M059J (cell line): ENCODE results near the gene REG1B. TPM values are rescaled to one million over a fixed set of nuclear protein-coding genes. Genes with fewer than 3 reads are reported as not detected.

Experiments
- DNase-seq: peaks from one replicate; pipeline ENCODE4 v3.0.0-alpha.2; 2012; ENCODE audit warnings: low read depth
- total RNA-seq: library from RNA; depleted of rRNA; stranded (reverse); fragments of >200 nt; shearing (Covaris generic); gene quantifications from 2 replicates; pipeline ENCODE4 v1.2.3, GENCODE V29; 2014; rRNA removed

REG1B gene
- total RNA-seq = not detected in 2 replicates

GRCh38 chr2:79087785-79088364 is at the start of gene REG1B:
TSS of gene REG1B (minus strand) at chr2:79087993. CDS start at chr2:79087612, 381 bp downstream.
- DNase-seq = no peak

- no peak for DNase-seq
These were observed 43.9 kb upstream of the REG1B start for GRCh38 chr2:79131687-79132086.

- DNase-seq = no peak
These were observed 42.0 kb upstream of the REG1B start for GRCh38 chr2:79129804-79130203.

GRCh38 chr2:79129260-79129659 is 41.5 kb upstream of the REG1B start:
- no peak for DNase-seq

- DNase-seq = no peak
These were observed 40.6 kb upstream of the REG1B start for GRCh38 chr2:79128406-79128805.

GRCh38 chr2:79125721-79125985 is 37.9 kb upstream of the REG1B start:
- DNase-seq = no peak

- DNase-seq = no peak
These were observed 37.3 kb upstream of the REG1B start for GRCh38 chr2:79124907-79125720.

GRCh38 chr2:79122676-79123075 is 34.9 kb upstream of the REG1B start:
- DNase-seq = no peak

GRCh38 chr2:79120194-79120713 is 32.5 kb upstream of the REG1B start, which contains the start of gene REG1A:
TSS of gene REG1A (plus strand) at chr2:79120488. CDS start at chr2:79120862, 374 bp downstream.
- DNase-seq = no peak

- no peak for DNase-seq
These were observed 29.5 kb upstream of the REG1B start for GRCh38 chr2:79116997-79117928.

GRCh38 chr2:79114797-79115494 is 27.2 kb upstream of the REG1B start:
- no peak for DNase-seq

GRCh38 chr2:79112269-79112668 is 24.5 kb upstream of the REG1B start:
- no peak for DNase-seq

GRCh38 chr2:79105259-79105658 is 17.5 kb upstream of the REG1B start:
- no peak for DNase-seq

GRCh38 chr2:79103214-79103613 is 15.4 kb upstream of the REG1B start:
- DNase-seq = no peak

- DNase-seq = no peak
These were observed 13.2 kb upstream of the REG1B start for GRCh38 chr2:79101024-79101423.

- no peak for DNase-seq
These were observed 12.5 kb upstream of the REG1B start for GRCh38 chr2:79100285-79100684.

GRCh38 chr2:79099140-79099686 is 11.4 kb upstream of the REG1B start:
- DNase-seq = no peak

- no peak for DNase-seq
These were observed 10.1 kb upstream of the REG1B start for GRCh38 chr2:79097843-79098242.

GRCh38 chr2:79090693-79091092 is 2.9 kb upstream of the REG1B start:
- no peak for DNase-seq

GRCh38 chr2:79086255-79086654 is 1.5 kb downstream of the REG1B start:
- no peak for DNase-seq

GRCh38 chr2:79085382-79085781 is 2.4 kb downstream of the REG1B start:
- DNase-seq = no peak
